Esophagus muscularis mucosa (tissue), 3 donors: Measurements from ENCODE around the gene TNFAIP8L1.

Experiments
- CTCF ChIP-seq, 3 experiments: fragments of 200-600 bp in 2 of 3; fragments of 450-650 bp in 1 of 3; sonication (generic) in 2 of 3; IDR thresholded peaks; one replicate each; pipeline ENCODE4 v1.5.1; 2017 to 2019; ENCODE audit warnings: antibody characterized with exemption in 3 of 3, mild to moderate bottlenecking in 2 of 3, moderate library complexity in 1 of 3
- POLR2A ChIP-seq: fragments of 450-650 bp; IDR thresholded peaks from one replicate; pipeline ENCODE4 v1.6.1; 2017; ENCODE audit warnings: antibody characterized with exemption, moderate library complexity, mild to moderate bottlenecking, low read depth
- POLR2AphosphoS5 ChIP-seq, 2 donors: sonication (generic); formaldehyde crosslinking; IDR thresholded peaks; one replicate each; pipeline ENCODE4 v1.6.1; 2017; ENCODE audit warnings: antibody characterized with exemption in 2 of 2

DNA sequence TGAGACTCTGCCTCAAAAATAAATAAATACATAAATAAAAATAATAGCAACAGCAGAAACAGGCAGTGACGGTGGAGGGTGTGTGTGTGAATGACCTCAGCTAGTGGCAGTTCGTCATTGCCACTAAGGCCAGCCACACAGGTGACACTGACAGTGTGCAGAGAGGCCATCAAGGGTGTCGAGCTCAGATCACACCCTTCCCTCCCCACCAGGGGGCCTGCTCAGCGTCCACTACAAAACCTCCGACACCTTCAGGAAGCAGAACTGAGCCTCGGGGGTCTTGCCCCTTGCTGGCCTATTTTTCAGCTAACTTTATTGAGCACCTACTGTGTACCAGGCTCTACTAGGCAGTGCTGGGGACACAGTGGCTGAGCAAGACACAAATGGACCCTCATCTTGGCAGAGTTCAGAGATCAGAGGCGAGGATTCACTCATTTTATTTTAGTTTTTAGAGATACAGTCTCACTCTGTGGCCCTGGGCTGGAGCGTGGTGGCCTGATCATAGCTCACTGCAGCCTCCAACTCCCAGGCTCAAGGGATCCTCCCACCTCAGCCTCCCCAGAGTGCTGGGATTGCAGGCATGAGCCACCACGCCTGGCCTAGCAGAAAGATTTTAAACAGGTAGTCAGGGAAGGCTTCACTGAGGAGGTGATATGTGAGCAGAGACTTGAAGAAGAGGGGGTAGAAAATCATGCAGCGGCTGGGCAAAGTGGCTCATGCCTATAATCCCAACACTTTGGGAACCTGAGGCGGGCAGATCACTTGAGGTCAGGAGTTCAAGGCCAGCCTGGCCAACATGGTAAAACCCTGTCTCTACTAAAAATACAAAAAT lies 49.5 kb upstream of the TNFAIP8L1 start:
- TF ChIP-seq CTCF (IDR thresholded peaks at IDR 0.05) (peak in 1 of 3 experiments; percentile 22), POLR2AphosphoS5 (IDR thresholded peaks at IDR 0.05) (no peak), POLR2A (no peak)
